Breast epithelium (tissue), 3 donors: Measurements from ENCODE around the gene PSMD2.

Experiments
- CTCF ChIP-seq, 3 donors: fragments of 450-650 bp; IDR thresholded peaks; one replicate each; pipeline ENCODE4 v1.5.1; 2016 to 2017; ENCODE audit warnings: antibody characterized with exemption in 3 of 3, mild to moderate bottlenecking in 3 of 3, moderate library complexity in 3 of 3
- POLR2AphosphoS5 ChIP-seq, 3 donors: sonication (generic); formaldehyde crosslinking; IDR thresholded peaks; one replicate each; pipeline ENCODE4 v1.6.1; 2017; ENCODE audit warnings: antibody characterized with exemption in 3 of 3

- TF ChIP-seq CTCF (IDR thresholded peaks at IDR 0.05): no peak
- peak in 1 of 3 donors; percentile 21 for TF ChIP-seq POLR2AphosphoS5 (IDR thresholded peaks at IDR 0.05)
Observed at GRCh38 chr3:184336547-184337398, 37.7 kb downstream of the PSMD2 start.
